Measurements from ENCODE around the gene GNG10.

GNG10 gene

GRCh38 chr9:111628411-111628810 lies 33.0 kb upstream of the GNG10 start:
- DNase-seq (ENCODE audit: low read depth in 2 of 2), result no peak
- H3K4me3 ChIP-seq (replicated peaks in 1 of 2; ENCODE audit: low read depth in 2 of 2, low read length in 2 of 2), result no peak overlapping the region
- TF ChIP-seq CTCF (IDR thresholded peaks at IDR 0.05; ENCODE audit: low read depth, low read length), result no peak

- DNase-seq (ENCODE audit: low read depth in 2 of 2), result no peak
Observed at GRCh38 chr9:111630182-111630963, 31.0 kb upstream of the GNG10 start.

GRCh38 chr9:111630964-111631213 lies 30.5 kb upstream of the GNG10 start:
- TF ChIP-seq CTCF (IDR thresholded peaks at IDR 0.05; ENCODE audit: low read depth, low read length), result no peak
- peak overlapping the region; percentile 90 to 92 for H3K4me3 ChIP-seq (replicated peaks in 1 of 2; ENCODE audit: low read depth in 2 of 2, low read length in 2 of 2)
- DNase-seq (ENCODE audit: low read depth in 2 of 2), result no peak

More at GRCh38 chr9:111630182-111630963, 31.0 kb upstream of the GNG10 start:
- H3K4me3 ChIP-seq (replicated peaks in 1 of 2; ENCODE audit: low read depth in 2 of 2, low read length in 2 of 2), result peak overlapping the region; percentile 90 to 92
- no peak for TF ChIP-seq CTCF (IDR thresholded peaks at IDR 0.05; ENCODE audit: low read depth, low read length)

GRCh38 chr9:111631214-111631971 lies 30.0 kb upstream of the GNG10 start, which contains the start of gene DNAJC25:
TSS of gene DNAJC25 (plus strand) at chr9:111631334. CDS start at chr9:111631408, 74 bp downstream.
- TF ChIP-seq CTCF (IDR thresholded peaks at IDR 0.05; ENCODE audit: low read depth, low read length), result no peak
- H3K4me3 ChIP-seq (replicated peaks in 1 of 2; ENCODE audit: low read depth in 2 of 2, low read length in 2 of 2), result peak within 1 kb of the TSS; percentile 90 to 92

GRCh38 chr9:111632060-111632459 lies 29.3 kb upstream of the GNG10 start:
- DNase-seq (ENCODE audit: low read depth in 2 of 2), result peak in 1 of 2 donors; percentile 22
- H3K4me3 ChIP-seq (replicated peaks in 1 of 2; ENCODE audit: low read depth in 2 of 2, low read length in 2 of 2), result peak overlapping the region; percentile 90 to 92
- no peak for TF ChIP-seq CTCF (IDR thresholded peaks at IDR 0.05; ENCODE audit: low read depth, low read length)

More at GRCh38 chr9:111631214-111631971, 30.0 kb upstream of the GNG10 start, which contains the start of gene DNAJC25:
- DNase-seq (ENCODE audit: low read depth in 2 of 2), result peak; percentile 99

- peak overlapping the region in 1 of 2 donors; percentile 90 for H3K4me3 ChIP-seq (replicated peaks in 1 of 2; ENCODE audit: low read depth in 2 of 2, low read length in 2 of 2)
- DNase-seq (ENCODE audit: low read depth in 2 of 2), result no peak
- TF ChIP-seq CTCF (IDR thresholded peaks at IDR 0.05; ENCODE audit: low read depth, low read length), result no peak
Observed at GRCh38 chr9:111632695-111633388, 28.6 kb upstream of the GNG10 start.
